Activated T-cell treated with anti-CD3 and anti-CD28 coated beads, Interleukin-2, amount 50 U/mL, for 4 hours (primary cell): Measurements from ENCODE around the gene PSG3. TPM values are rescaled to one million over a fixed set of nuclear protein-coding genes. Genes with fewer than 3 reads are reported as not detected.
"Not testable (repeated sequence)": the region's sequence is repeated elsewhere in the genome, so short reads cannot be mapped to it uniquely, and the experiment has no call there.

ENCODE experiments used
- ATAC-seq, 2 donors: fragments of 200-7000 bp; cut with Tn5 transposase; one replicate each; pipeline ENCODE4 v1.10.0; 2021
- DNase-seq: peaks from one replicate; pipeline ENCODE4 v3.0.0-alpha.2; 2020
- H3K27me3 Mint-ChIP-seq: one replicate; pipeline ENCODE4 v1.8.0; 2021; ENCODE audit warnings: low read depth, mixed read lengths
- H3K36me3 Mint-ChIP-seq: one replicate; pipeline ENCODE4 v1.8.0; 2022; ENCODE audit warnings: mixed read lengths; ENCODE audit not compliant: insufficient read depth
- H3K4me1 Mint-ChIP-seq: one replicate; pipeline ENCODE4 v1.8.0; 2021; ENCODE audit warnings: low read depth, mixed read lengths
- H3K4me3 Mint-ChIP-seq: one replicate; pipeline ENCODE4 v1.8.0; 2021; ENCODE audit warnings: mild to moderate bottlenecking, moderate library complexity, mixed read lengths
- H3K9me3 Mint-ChIP-seq: one replicate; pipeline ENCODE4 v1.8.0; 2021; ENCODE audit warnings: mixed read lengths
- total RNA-seq, 3 donors: library from RNA; stranded (reverse); gene quantifications; one replicate each; pipeline ENCODE4 v1.2.1, GENCODE V29; 2021

Gene PSG3
- total RNA-seq, 3 donors from 2014 or later, result not detected

DNA sequence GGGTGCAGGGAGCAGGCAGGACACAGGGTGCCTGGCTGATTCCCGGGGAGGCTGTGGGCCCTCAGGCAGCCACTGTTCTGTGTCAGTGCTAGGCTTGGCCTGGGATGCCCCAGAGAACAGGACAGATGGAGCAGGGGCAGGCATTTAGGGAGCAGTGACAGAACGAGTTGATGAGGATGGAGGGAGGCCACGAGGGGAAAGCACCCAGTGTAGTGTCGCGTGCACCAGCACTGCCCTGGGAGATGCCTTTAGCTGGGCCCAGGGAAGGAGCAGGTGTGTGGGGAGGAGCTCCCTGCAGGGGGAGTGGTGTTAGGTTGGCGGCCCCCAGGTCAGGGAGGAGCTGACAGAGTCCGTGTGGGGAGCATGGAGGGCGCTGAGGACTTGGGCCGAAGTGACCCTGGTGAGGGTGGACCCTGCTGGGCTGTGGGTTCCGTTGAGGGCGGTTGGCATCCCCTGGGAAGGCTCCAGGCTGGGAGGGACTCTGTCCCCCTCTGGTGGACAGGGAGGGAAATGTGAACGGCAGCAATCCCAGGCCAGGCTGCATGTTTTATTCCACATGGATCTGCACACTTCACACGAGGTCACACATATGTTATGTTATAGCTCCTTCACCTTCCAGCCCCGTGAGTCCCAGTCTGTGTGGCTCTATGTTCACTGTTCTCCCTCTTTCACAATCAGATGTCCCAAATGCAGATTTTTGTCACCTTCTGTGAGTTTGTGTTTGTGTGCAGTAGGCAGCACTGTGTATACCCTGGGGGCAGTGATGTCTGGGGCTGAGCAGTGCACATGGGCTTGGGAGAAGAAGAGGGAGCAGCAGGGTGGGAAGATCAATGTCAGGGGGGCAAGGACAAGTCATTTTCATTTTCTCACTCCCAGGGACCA lies 1.7 kb upstream of the PSG3 start:
- H3K36me3 Mint-ChIP-seq, DNase-seq, H3K4me3 Mint-ChIP-seq, ATAC-seq, H3K9me3 Mint-ChIP-seq, H3K4me1 Mint-ChIP-seq: not testable (repeated sequence)
- peaks cover 27% of the 10 kb centered on the region for H3K27me3 Mint-ChIP-seq

DNA sequence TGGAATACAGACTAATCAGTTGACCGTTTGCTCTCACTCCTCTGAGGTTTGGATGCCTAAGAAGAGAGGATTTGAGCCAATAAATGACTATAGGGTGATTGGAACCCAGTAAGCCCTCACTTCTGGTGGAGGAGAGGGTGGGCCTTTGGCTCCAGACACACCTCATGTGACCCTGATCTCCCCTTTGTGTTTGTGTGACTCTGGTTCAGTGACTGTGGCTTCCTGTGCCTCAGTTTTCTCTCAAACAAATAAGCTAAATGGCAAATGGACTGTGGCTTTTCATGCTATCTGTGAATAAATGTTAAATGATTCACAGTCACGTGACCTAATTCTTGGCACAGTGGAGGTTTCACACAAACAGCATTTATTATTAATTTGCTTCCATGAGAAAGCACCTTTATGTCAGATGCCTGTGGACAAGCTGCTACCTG lies 2.7 kb downstream of the PSG3 start:
- not testable (repeated sequence) for H3K36me3 Mint-ChIP-seq, ATAC-seq, H3K4me3 Mint-ChIP-seq, DNase-seq, H3K9me3 Mint-ChIP-seq, H3K4me1 Mint-ChIP-seq
- H3K27me3 Mint-ChIP-seq, result peaks cover 19% of the 10 kb centered on the region

DNA sequence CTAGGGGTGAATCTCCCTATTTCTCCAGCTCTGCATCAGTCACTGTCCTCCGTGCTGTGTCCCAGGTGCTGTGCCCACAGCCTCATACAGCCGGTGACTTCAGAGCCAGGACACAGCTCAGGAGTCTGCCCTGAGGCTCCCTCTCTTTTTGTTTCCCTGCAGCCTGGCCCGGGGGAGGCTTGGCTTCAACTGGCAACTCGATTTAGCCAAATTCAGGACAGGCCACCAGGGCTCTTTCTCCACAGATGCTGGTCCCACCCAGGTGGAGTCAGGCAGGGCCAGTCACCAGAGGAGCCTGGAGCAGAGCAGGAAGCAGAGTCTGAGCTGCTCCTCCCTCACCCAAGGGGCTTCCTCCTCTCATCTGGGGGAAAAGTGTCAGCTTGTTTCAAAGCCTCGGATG lies 11.9 kb downstream of the PSG3 start:
- not testable (repeated sequence) for H3K9me3 Mint-ChIP-seq, ATAC-seq, H3K36me3 Mint-ChIP-seq, H3K4me3 Mint-ChIP-seq, H3K4me1 Mint-ChIP-seq, DNase-seq
- peaks cover 26% of the 10 kb centered on the region for H3K27me3 Mint-ChIP-seq

DNA sequence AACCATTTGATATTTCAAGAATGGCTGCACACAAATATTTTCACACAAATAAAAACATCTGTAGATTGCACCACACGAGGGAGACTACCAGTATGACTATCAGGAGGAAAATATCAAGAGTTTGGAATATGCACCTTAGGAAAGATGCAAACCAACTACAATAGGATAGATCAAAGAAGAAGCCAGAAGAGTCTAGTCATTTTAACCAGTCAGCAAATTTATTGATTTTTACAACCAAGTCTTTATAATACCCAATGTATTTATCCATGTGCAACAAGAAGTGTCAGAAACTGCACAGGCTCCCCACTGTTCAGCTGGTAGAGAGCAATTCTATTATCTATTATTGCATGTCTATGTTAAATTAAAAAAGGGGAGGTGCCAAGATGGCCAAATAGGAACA lies 26.3 kb downstream of the PSG3 start:
- not testable (repeated sequence) for ATAC-seq, H3K36me3 Mint-ChIP-seq, H3K4me1 Mint-ChIP-seq, DNase-seq, H3K4me3 Mint-ChIP-seq
- Mint-ChIP-seq H3K27me3 (peaks cover 35% of the 10 kb centered on the region), H3K9me3 (peaks cover 11% of the 10 kb centered on the region)

DNA sequence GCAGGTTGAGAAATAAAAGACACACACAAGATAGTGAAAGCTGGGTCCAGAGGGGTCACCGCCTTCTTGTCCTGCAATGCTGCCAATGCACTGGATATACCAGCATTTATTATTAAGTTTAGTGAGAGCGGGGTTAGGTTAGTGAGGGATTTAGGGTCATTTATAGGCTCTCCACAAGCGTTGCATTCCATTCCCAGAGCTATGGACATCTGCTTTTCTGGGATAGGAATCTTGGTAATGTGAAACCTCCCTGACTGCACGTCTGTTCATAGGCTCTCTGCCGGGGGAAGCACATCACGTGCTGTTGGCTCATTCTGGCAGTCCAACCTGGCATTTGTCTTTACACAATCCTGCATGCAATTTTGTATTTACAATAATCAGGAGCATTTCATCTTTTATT lies 27.5 kb downstream of the PSG3 start:
- Mint-ChIP-seq H3K27me3 (peaks cover 37% of the 10 kb centered on the region), H3K9me3 (peaks cover 11% of the 10 kb centered on the region)
- H3K4me3 Mint-ChIP-seq, DNase-seq, H3K4me1 Mint-ChIP-seq, H3K36me3 Mint-ChIP-seq, ATAC-seq: not testable (repeated sequence)

DNA sequence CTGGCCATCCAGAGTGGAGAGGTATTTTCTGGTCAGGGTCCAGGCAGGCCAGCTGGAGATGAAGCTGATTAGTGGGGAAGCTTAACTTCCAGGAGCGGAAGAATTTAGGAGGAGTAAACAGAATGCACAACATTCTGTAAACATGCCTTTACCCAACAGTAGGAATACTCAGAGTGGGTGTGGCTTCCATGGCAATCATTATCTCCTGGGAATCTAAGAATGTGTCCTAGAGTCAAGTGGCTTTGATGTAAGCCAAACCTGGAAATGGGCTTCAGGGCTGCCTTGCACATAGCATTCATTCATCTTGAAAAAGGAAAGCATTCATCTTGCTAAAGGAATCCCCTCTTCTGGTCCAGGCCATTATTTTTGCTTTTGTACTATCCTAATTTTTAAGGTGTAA lies 29.3 kb downstream of the PSG3 start:
- not testable (repeated sequence) for H3K9me3 Mint-ChIP-seq, H3K36me3 Mint-ChIP-seq, DNase-seq, ATAC-seq, H3K4me3 Mint-ChIP-seq, H3K4me1 Mint-ChIP-seq
- H3K27me3 Mint-ChIP-seq, result peaks cover 32% of the 10 kb centered on the region

DNA sequence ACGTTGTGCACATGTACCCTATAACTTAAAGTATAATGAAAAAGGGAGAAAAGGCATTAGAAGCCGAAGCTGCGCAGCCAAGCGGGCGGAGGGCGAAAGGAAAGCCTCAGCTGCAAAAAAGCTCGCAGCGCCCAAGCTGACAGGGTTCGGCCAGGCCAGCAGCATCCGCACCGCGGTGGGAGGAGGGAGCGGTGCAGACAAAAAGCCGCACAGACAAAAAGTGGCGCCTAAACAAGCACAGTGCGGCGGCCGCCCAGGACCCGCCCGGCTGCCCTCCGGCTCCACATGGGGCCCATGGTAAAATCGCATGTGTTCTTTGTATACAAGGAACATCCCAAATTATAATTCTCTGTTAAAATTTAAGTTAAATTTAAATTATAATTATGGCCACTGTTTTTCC lies 42.4 kb downstream of the PSG3 start:
- Mint-ChIP-seq H3K9me3 (peaks cover 3% of the 10 kb centered on the region), H3K27me3 (peaks cover 51% of the 10 kb centered on the region)

DNA sequence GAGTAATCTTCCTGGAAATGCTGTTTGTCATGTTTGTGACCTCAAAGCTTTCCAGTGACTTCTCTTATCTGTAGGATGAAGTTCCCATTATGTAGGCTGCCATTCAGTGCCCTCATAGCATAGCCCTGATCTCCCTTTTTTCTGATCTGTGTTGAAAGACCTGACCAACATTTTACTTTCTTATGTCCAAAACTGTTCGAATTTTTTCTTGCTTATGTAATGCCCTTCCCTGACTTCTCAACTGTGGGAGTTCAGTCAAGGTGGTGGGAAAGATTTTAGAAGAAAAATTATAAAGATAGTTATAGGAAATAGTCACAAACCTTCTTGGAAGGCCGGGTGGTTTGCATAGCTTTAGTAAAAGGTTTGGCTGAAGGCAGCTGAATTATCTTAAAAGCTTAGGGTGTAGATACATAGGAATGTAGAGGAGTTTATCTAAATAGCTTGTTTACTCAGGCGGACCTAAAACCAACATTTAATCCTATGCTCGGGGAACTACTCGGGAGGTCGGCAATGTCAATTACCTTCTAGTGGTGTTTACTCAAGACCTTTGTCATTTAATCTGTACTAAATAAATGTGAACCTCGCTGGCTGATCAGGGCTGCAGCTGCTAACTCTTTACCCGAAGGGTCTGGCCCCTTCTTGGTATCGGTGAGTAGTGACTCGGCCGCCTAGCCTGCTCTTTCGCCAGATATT lies 44.3 kb downstream of the PSG3 start:
- H3K4me3 Mint-ChIP-seq, result no peak overlapping the region
- DNase-seq (no peak), ATAC-seq (no peak)
- peaks cover 3% of the 10 kb centered on the region for H3K9me3 Mint-ChIP-seq
- no peaks in the 10 kb centered on the region for H3K4me1 Mint-ChIP-seq
- H3K27me3 Mint-ChIP-seq, result peaks cover 61% of the 10 kb centered on the region
- no peaks in the 10 kb centered on the region for H3K36me3 Mint-ChIP-seq

More for the DNA sequence above, 42.4 kb downstream of the PSG3 start:
- H3K4me1 Mint-ChIP-seq, result no peaks in the 10 kb centered on the region
- H3K36me3 Mint-ChIP-seq, result no peaks in the 10 kb centered on the region
- DNase-seq, result no peak
- no peak for ATAC-seq
- H3K4me3 Mint-ChIP-seq, result no peak overlapping the region

DNA sequence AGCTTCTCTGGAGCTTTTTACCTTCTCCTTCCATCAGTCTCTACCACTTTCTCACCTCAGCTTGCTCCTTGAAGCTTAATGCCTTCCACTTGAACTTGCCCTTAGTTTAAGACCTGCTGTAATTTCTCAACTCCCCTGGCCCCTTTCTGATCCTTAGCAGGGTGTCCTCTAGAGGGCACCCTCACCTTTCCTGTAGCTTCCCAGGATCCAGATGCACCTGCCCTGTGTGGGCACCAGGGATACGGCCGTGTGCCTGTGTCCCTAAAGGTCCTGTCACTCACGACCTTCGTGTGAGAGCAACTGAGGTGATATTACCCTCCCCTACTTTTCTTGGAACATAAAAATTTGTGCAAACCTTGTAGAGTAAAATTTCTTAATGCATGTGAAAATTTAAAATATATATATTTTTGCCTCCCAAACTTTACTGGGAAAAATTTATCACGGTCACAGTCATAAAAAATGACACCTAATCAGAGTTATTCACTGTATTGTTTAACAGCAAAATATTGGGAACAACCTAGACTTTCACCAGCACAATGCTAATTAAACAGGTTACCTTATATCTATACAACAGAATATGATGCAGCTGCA lies 46.4 kb downstream of the PSG3 start:
- Mint-ChIP-seq H3K27me3 (peaks cover 50% of the 10 kb centered on the region), H3K36me3 (no peaks in the 10 kb centered on the region), H3K4me1 (no peaks in the 10 kb centered on the region), H3K4me3 (no peak overlapping the region), H3K9me3 (peaks cover 3% of the 10 kb centered on the region)
- ATAC-seq (no peak), DNase-seq (no peak)

DNA sequence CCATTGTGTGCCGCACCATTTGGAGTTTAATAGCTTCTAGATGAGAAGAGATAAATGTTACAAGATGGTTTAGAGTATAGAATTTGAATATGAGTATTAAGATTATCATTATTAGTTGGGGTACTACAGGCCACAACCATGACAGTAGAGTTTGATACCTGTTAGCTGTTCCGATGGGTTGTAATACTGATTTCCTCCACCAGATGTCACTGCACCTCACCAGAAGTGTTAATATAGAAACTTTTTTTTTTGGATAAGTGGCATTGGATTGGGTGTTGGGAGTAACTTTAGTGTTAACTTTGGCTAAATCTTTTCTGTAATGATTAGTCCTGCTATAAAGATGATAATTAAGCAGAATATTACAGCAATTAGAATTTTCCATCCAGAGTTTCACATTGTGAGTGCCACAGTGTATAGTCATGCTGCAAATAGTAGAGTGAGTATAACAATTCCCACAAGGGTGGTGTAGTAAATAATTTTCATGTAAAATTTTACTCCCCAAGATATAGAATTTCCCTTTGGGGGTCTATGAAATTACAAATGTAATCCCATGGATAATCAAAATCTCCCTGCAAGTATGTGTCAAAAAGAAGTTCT lies 56.3 kb downstream of the PSG3 start:
- no peak for DNase-seq
- no peaks in the 10 kb centered on the region for H3K36me3 Mint-ChIP-seq
- no peaks in the 10 kb centered on the region for H3K4me1 Mint-ChIP-seq
- H3K4me3 Mint-ChIP-seq, result no peak overlapping the region
- ATAC-seq, result no peak
- H3K27me3 Mint-ChIP-seq, result no peaks in the 10 kb centered on the region
- H3K9me3 Mint-ChIP-seq, result peaks cover 37% of the 10 kb centered on the region

DNA sequence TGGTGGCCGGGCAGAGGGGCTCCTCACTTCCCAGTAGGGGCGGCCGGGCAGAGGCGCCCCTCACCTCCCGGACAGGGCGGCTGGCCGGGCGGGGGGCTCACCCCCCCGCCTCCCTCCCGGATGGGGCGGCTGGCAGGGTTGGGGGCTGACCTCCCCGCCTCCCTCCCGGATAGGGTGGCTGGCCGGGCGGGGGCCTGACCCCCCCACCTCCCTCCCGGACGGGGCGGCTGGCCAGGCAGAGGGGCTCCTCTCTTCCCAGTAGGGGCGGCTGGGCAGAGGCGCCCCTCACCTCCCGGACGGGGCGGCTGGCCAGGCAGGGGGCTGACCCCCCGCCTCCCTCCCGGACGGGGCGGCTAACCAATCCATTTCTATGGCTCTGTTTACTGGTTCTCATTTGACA lies 64.0 kb downstream of the PSG3 start:
- DNase-seq, H3K36me3 Mint-ChIP-seq, H3K4me1 Mint-ChIP-seq, ATAC-seq, H3K4me3 Mint-ChIP-seq, H3K27me3 Mint-ChIP-seq: not testable (repeated sequence)
- peaks cover 20% of the 10 kb centered on the region for H3K9me3 Mint-ChIP-seq

DNA sequence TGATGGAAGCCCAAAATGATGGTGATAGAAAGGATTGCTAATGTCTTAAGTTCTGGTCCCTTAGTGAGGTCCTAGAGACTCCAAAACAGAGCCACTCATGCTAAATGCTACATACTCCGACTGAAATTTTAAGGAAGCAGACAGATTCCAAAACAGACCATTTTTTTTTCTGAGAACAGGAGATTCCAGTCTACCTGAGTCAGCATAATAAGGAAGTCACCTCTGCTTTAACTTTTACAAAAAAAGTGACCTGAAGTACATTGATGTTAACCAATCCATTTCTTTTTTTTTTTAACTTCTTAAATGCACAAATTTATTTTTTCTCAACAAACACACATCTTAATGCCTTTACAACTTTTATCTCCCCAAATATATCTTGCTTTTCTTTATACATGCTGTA lies 65.7 kb downstream of the PSG3 start:
- not testable (repeated sequence) for DNase-seq, H3K4me3 Mint-ChIP-seq, ATAC-seq, H3K36me3 Mint-ChIP-seq, H3K27me3 Mint-ChIP-seq, H3K4me1 Mint-ChIP-seq
- peaks cover 20% of the 10 kb centered on the region for H3K9me3 Mint-ChIP-seq
